ACHN (cell line): Measurements from ENCODE around the gene NAV3.

Experiments used
- DNase-seq: peaks from one replicate; pipeline ENCODE4 v3.0.0-alpha.2; 2015
- in situ Hi-C: cut with HindIII; loops from 2 replicates; pipeline ENCODE4 v1.10.0; 2017; ENCODE audit warnings: low sequenced_read_pairs, low pct_ligation_motif_present, low pct_unique_long_range_greater_than_20kb

NAV3 gene

DNA sequence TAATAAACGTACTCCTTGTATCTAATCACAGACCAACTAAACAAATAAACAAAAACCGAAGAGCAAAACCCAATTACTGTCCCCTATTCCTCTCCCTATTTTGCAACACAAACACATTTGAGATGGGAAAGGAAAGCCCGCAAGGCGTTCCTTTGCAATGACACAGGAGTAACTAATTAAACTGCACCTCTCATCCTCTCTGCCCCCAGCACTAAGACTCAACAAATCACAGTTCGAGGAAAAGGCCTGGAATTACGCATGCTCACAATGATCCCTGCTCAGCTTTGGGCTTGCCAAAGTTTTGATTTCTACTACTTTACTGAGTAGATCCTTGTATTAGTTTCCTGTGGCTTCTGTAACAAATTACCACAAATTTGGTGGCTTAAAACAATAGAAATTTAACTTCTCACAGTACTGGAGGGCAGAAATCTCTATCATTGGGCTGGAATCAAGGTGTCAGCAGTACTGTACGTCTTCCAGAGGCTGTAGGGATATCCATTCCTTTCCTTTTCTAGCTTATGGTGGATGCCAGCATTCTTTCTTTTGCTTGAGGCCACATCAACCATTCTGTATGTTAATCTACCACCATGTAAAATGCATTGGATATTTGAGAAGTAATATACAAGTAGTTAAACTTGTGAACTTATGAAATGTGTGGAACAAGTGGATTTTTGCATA lies 123.0 kb downstream of the NAV3 start:
- in situ Hi-C loops: no loop called here
- peak; percentile 96 for DNase-seq

DNA sequence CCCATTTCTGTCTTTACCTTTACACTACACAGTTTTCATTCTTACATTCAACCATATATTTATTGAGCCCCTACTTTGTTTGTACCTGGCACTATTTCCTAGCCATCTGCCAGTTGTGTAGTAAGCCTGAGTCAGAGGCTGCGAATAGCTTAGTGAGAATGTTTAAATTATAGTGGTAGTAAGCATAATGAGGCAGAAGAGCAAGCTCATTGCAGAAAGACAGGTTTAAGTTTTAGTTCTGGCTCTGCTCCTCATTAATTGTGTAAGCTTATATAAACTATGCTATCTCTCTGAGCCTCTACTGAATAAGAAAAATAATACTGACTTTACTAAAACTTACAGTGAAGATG lies 123.5 kb downstream of the NAV3 start:
- peak; percentile 25 for DNase-seq
- in situ Hi-C loops: no loop called here

DNA sequence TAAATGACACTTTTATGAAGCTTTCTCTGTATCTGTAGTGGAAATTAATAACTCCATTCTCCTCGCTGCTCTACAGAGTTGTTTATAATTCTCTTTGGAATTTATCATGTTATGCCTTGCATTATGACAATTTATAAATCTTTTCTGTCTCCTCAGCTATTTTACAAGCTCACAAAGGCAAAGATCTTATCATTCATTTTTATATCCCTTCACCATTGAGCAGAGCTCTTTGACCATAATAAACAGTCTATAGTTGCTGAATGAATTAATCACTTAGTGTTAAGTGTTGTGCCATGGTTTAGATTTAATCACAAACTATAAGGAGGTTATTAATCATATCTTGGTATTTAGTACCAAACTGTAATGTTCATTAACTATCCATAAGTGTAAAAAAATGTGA lies 126.4 kb downstream of the NAV3 start:
- in situ Hi-C loops: no loop called here
- DNase-seq: no peak

GRCh38 chr12:77963576-77964178 lies 133.0 kb downstream of the NAV3 start:
- no peak for DNase-seq
- in situ Hi-C loops: no loop called here

DNA sequence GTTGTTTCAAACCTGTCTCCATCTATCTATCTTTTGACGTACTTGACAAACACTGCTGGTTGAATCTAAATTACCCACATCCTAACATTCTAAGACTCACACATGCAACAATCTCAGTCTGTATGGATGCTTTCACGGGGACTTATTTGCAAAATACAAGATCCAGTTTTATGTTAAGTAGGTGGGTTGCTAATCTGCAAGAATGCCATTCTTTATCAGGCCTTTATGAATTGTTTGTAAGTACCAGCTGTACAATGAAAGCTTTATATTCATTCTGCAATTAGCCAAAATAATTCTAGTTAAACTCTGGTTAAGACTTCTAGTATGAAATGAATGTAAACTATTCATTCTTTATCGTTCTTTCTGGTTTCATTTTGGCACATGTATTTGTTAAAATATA lies 135.1 kb downstream of the NAV3 start:
- no peak for DNase-seq
- in situ Hi-C loops: no loop called here

DNA sequence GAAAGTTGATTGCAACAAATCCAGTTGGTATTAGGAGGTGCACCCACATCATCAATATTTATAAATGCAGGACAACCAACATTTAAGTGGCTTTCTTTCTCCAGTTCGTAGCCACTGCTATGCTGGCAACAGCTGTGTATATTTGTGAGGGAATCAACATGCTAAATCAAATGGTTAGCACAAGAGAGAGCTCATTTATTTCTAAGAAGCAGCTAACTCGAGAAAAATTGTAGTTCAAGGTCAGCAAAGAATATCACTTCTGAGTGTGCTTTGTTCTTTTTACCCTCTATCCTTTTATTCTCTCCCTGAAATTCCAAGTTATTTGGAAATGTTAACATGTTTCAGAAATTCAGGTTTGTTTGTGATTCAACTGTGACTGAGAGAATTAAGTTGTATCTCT lies 137.3 kb downstream of the NAV3 start:
- in situ Hi-C loops: no loop called here
- DNase-seq: no peak

GRCh38 chr12:77968571-77968970 lies 137.9 kb downstream of the NAV3 start:
- DNase-seq: no peak
- in situ Hi-C loops: no loop called here

DNA sequence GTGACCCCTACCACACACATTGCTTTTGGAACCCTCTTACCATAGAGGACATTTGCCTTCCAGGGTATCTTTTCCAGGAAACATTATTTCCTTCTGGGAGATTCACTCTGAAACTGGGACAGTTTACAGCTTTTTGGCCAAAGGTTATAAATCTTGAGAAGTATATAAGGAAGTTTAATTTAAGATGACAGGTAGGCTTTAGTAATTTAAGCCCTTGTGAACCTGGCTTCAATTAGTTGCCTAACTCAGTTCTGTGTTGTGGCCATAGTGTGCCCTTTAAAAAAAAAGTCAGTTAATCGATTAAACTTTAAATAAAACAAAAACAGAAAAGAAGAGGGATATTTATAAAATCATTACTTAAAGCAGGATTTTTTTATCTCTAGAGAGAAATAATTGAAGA lies 142.9 kb downstream of the NAV3 start:
- in situ Hi-C loops: no loop called here
- DNase-seq: no peak

GRCh38 chr12:77974645-77975044 lies 144.0 kb downstream of the NAV3 start:
- in situ Hi-C loops: no loop called here
- DNase-seq: no peak

DNA sequence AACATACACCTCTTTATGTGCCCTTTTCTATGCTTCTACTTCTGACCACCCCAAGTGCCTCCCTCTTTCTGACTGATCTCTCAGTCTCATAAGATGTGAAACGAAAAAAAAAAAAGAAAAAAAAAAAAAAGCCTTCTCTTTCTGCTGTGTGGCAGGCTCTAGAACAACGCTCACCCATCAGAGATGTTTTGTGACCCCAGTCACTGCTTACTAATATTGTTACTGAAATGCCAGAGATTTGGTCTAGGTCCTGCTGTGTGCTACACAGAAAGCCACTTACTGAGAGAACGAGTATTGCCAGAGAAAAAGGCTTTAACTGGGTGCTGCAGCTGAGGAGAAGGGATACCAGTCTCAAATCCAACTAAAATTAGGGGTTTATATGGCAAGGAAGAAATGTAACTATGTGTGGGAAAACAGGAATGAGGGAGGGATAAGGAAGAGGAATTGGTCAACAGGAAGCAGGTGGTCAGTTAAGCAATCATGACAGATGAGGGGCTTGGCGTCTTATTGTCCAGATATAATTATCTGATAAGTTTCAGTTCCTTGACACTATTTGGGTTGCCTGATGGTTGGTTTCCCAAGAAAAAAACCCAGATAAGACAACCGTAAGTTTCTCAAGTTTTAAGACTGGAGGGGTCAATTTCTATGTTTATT lies 149.0 kb downstream of the NAV3 start:
- DNase-seq: no peak
- in situ Hi-C loops: no loop called here

- in situ Hi-C loops: no loop called here
- no peak for DNase-seq
These were observed 150.1 kb downstream of the NAV3 start for GRCh38 chr12:77980782-77981181.

DNA sequence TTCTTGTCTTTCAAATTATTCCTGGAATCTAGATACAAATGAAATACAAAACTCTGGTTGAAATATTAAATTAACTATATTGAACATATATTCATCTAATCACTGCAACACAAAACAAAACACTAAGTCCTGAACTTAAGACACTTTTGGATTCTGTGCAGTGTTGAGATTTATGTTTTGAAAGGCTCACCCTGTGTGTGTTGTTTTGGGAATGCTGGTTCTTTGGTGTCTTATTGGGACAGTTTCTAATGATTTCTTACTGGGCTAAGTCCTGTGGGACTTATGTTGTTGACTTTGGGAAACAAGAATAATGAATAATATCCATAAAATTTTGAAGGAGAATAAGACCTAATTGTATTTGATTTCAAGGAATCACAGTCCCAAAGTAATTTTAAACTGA lies 153.2 kb downstream of the NAV3 start:
- in situ Hi-C loops: no loop called here
- DNase-seq: no peak

- DNase-seq: no peak
- in situ Hi-C loops: no loop called here
These were observed 162.1 kb downstream of the NAV3 start for GRCh38 chr12:77992760-77993159.

GRCh38 chr12:77993658-77994057 lies 163.0 kb downstream of the NAV3 start:
- DNase-seq: no peak
- in situ Hi-C loops: no loop called here

DNA sequence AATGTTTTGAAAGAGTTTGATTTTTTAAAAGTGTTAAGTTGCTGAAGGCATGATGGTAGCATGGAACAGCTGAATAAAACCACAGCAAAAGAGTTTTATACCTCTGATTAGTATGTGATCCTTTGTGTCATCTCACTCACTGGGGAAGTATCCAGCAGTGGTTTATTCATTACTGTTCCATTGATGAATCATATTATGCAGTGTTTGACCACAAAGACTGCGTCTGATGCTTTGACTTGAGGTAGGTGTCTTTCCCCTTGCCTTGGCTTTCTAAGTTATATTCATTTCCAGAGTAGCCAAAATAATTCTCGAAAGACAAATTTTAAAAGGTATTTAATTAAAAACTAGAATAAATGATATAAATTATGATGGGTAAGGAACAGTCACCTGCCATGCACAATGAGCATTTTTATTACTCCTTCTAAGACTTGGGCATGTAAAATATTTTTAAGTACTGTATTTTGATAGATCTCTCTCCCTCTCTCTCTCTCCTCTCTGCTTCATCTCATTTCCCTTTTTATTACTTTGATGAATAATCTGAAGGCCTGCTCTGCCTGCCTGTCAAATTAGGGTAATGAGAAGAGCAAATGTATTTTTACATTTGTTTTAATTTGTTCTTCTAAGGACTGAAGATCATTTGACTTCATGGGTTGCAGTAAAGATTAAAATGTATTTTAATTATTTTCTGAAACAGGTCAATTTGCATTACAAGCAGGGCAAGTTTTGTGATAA lies 164.9 kb downstream of the NAV3 start:
- peak; percentile 96 for DNase-seq
- in situ Hi-C loops: no loop called here

DNA sequence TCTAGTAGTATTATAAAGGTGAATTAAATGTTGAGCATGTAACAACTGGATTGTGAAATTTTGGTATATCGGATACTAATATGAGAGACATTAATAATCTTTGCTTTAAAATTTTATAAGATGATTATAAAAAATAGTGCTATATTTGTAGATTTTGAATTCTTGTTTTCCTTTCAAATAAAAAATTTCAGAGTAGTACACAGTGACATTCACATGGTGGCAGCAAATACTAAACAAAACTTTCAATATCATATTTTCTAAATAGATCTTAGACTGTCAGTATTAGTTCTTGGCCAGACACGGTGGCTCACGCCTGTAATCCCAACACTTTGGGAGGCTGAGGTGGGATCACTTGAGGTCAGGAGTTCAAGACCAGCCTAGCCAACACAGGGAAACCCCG lies 166.0 kb downstream of the NAV3 start:
- in situ Hi-C loops: no loop called here
- no peak for DNase-seq

DNA sequence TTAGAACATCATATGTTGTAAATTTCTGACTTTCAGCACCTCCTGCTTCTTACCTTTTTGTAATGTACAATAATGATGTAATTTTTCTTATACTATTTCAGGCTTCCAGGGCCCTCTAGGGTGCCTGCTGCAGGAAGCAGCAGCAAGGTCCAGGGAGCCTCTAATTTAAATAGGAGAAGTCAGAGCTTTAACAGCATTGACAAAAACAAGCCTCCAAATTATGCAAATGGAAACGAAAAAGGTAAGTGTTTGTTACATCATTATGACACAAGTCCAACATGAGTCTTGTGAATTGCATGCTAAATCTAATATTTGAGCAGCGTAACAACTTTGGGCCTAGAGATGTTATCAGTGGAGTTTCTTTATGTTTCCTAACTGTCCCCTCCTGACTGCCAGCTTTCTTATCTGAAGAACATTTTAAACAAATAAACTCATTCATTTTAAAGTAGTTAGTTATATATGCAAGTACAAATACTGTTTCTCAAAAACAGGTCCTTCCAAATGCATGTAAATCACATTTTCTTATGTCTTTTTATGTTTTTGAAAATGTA lies 167.6 kb downstream of the NAV3 start:
- in situ Hi-C loops: no loop called here

DNA sequence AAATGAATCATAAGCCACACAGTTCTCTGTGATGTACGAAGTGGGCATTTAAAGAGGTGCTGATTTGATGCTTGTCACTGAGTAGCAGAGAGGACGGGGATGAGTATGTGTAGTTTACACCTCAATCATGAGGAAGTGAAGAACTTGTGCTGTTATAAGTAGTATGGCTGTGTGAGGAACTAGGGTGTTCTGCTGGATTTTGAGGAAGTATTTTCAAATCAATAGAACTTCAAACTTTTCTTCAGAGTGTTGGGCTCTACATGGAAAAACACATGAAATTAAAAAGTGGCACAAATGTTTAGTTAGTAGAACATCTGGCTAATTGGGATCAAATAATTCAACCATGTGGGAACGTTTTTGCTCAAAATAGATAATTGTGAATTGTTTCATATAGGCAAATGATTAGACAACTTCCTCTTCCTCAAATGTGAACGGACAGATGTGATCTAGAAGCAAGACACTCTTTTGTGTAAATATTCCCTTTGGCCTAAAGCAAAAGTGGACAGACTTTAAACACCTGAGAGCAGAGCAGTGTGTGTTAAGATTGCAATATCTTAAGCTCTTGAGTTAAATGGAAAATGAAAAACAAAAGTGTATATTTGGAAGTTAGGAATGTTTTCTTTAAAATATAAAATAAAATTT lies 168.5 kb downstream of the NAV3 start:
- in situ Hi-C loops: no loop called here
- no peak for DNase-seq

More for the DNA sequence above, 167.6 kb downstream of the NAV3 start:
- DNase-seq: no peak

- no peak for DNase-seq
- in situ Hi-C loops: no loop called here
These were observed 172.2 kb downstream of the NAV3 start for GRCh38 chr12:78002878-78003277.
